Central memory CD4-positive, alpha-beta T cell (primary cell): ENCODE data around the gene FAM120AOS.

ENCODE experiments used
- DNase-seq: peaks from one replicate; pipeline ENCODE4 v3.0.0; 2022

The FAM120AOS gene

DNA sequence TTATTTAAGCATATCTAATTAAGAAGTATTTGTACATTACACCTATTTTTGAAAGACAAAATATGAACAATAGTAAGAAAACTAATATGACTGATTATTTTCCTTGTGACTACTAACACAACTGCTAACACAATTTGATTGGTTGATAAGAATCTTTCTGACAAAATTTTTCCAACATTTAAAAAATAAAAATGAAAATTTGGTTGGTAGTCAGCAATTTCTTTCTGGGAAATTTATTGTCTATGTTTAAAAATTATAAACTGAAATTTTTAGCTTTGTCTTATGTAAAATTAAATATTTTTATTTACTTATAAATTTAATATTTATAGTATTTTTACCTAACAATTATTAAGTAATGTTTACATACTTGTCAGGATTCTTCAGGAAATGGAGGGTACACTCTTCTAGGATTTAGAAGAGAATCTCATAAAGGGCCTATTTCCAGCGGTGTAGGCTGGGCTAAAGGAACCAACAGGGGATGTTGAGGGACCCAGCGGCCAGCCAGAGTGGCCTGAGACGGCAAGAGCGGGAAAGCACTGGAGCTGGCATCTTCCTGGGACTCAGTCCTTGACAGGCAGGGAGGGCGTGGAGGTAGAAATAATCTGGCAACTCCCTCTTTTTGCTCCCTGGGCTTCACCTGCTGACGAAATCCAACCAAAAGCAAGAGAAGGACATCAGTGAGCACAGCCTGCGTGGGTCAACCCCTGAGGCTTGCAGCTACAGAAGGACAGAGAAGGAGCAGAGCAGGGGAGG lies 16.6 kb downstream of the FAM120AOS start:
- DNase-seq: no peak

DNA sequence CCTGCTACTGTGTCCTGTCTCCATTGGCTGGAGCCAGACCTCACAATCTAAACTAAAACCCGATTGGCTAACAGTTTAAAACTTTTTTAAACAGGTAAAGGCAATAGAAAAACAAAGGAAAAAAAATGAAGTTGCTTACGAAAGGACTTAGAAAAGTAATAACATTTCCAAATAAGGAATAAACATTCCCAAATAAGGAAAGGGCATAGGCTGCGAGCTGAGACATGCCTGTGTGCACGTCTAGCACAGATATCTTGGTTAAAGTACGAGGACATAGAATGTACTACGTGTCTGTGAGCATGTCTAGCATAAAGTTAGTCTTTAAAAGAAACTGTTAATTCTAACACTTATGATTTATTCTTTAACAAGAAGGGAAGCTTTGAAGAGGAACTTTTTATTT lies 17.2 kb downstream of the FAM120AOS start:
- DNase-seq: no peak

GRCh38 chr9:93435386-93435785 lies 18.0 kb downstream of the FAM120AOS start:
- DNase-seq: no peak

DNA sequence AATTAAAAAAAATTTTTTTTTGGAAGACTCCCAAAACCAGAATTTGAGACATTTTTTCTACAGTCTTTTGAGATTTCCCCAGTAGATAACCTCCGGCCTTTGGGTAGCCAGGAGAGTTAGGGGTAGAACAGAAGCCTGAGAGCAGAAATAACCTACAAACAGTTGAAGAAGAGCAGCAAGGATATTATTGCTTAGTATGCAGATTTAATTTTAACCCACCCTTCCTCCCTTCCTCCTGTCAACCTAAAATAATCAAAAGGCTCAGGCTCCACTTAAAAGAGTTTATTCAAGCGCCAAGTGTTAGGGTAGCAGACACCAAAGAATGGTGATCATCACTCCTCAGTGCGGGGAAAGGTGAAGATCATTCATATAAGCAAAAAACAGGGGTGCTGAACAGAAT lies 19.3 kb downstream of the FAM120AOS start:
- DNase-seq: no peak

GRCh38 chr9:93432964-93433363 lies 20.4 kb downstream of the FAM120AOS start:
- DNase-seq: no peak

- no peak for DNase-seq
Observed at GRCh38 chr9:93431539-93432105, 21.8 kb downstream of the FAM120AOS start.

DNA sequence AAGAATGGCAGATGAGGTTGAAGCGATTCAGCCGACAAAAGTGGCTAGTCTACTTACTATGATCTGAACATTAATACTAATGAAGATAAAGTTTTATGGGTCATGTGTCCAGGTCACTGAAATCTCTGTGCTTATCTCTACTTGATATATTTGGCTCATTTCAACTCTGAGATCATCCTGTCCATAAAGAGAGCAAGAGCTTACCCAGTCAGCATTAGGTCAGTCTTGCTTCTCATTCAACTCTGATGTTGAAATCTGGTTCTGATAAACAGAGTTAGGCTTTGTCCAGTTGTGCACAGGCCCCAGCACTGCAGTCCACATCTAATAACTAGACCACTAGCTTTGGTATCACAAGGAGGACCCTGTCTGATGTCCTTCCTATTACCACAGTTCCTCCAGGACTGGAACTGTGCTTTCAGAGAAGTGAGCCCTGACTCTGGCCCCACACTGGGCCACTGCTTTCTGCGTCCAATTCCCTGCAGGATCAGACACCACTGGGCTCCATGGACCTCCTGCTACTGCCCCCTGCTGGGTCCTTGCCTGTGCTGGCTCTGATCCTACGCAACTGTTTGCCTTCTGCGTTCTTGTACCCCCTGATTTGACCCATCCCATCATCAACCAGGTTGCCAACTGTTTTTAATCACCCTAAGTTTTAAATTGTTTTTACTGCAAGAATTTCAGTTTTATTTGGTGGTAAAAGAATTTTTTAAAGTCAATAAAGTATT lies 25.6 kb downstream of the FAM120AOS start:
- DNase-seq: no peak

DNA sequence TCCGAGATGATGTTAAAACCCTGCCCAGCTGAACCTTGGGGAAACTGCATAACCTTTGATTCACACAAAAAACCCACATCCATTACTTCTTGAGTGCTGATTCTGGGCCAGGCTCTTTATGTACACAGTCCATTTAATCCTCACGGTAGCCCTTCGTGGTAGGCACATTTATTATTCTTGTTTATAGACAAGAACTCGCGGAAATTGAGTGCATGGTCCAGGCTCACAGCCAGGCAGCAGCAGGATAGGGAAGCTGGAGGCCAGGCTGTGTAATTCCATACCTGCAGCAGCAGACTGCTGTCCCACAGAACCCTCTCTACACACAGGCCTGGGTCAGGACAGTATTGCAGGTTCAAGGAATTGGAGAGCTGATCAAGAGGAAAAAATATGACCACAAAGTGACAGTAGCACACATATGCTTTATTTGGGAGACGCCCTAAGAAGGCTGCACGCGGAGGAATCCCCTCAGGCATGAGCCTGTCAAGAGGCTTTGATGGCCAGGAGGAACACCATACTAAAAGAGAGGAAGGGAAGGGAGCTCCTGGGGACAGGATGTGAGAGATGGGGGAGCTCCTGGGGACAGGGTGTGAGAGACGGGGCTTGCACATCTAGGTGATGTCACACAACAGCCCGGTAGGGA lies 30.3 kb downstream of the FAM120AOS start:
- no peak for DNase-seq

DNA sequence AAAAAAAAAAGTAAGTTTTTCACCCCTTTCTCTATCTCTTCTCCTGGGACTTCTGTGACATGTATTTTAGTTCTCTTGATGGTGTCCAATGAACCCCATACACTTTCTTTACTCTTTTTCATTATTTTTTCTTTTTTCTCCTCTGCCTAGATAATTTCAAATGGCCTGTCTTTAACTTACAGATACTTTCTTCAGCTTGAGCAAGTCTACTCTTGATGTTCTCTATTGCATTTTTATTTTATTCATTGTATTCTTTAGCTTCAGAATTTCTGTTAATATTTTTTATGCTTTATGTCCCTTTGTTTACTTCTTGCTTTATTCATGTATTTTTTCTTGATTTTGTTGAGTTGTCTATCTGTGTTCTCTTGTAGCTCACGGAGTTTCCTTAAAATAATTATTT lies 34.4 kb downstream of the FAM120AOS start:
- DNase-seq: no peak

DNA sequence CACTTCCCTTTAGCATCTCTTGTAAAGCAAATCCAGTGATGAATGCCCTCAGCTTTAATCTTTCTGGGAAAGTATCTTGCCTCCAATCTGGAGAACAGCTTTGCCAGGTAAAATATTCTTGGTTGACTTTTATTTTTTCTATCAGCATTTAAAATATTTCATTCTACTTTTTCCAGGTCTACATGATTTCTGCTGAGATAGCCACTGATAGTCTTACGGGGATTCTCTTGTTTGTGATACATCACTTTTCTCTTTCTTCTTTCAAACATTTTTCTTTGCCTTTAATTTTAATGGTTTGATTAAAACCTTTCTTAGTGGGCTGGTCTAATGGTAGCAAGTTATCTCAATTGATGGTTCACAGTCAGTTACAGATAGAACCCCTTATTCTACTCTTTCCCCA lies 35.8 kb downstream of the FAM120AOS start:
- DNase-seq: no peak

GRCh38 chr9:93416530-93417235 lies 36.7 kb downstream of the FAM120AOS start:
- no peak for DNase-seq

GRCh38 chr9:93415176-93415690 lies 38.1 kb downstream of the FAM120AOS start:
- DNase-seq: no peak

- DNase-seq: no peak
Observed at GRCh38 chr9:93413530-93413929, 39.9 kb downstream of the FAM120AOS start.

- no peak for DNase-seq
Observed at GRCh38 chr9:93406371-93406770, 47.0 kb downstream of the FAM120AOS start.

GRCh38 chr9:93398471-93398870 lies 54.9 kb downstream of the FAM120AOS start:
- DNase-seq: no peak

GRCh38 chr9:93397661-93398373 lies 55.6 kb downstream of the FAM120AOS start:
- DNase-seq: no peak
